Globus pallidus (tissue), 1 donor: ENCODE results near the gene CUX1.
"Not testable (repeated sequence)": the region's sequence is repeated elsewhere in the genome, so short reads cannot be mapped to it uniquely, and the experiment has no call there.

Source experiments
- DNase-seq: peaks from one replicate; pipeline ENCODE4 v3.0.0-alpha.2; 2015; ENCODE audit warnings: low spot score

The CUX1 gene, protein sequence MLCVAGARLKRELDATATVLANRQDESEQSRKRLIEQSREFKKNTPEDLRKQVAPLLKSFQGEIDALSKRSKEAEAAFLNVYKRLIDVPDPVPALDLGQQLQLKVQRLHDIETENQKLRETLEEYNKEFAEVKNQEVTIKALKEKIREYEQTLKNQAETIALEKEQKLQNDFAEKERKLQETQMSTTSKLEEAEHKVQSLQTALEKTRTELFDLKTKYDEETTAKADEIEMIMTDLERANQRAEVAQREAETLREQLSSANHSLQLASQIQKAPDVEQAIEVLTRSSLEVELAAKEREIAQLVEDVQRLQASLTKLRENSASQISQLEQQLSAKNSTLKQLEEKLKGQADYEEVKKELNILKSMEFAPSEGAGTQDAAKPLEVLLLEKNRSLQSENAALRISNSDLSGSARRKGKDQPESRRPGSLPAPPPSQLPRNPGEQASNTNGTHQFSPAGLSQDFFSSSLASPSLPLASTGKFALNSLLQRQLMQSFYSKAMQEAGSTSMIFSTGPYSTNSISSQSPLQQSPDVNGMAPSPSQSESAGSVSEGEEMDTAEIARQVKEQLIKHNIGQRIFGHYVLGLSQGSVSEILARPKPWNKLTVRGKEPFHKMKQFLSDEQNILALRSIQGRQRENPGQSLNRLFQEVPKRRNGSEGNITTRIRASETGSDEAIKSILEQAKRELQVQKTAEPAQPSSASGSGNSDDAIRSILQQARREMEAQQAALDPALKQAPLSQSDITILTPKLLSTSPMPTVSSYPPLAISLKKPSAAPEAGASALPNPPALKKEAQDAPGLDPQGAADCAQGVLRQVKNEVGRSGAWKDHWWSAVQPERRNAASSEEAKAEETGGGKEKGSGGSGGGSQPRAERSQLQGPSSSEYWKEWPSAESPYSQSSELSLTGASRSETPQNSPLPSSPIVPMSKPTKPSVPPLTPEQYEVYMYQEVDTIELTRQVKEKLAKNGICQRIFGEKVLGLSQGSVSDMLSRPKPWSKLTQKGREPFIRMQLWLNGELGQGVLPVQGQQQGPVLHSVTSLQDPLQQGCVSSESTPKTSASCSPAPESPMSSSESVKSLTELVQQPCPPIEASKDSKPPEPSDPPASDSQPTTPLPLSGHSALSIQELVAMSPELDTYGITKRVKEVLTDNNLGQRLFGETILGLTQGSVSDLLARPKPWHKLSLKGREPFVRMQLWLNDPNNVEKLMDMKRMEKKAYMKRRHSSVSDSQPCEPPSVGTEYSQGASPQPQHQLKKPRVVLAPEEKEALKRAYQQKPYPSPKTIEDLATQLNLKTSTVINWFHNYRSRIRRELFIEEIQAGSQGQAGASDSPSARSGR (N-terminal part only)

DNA sequence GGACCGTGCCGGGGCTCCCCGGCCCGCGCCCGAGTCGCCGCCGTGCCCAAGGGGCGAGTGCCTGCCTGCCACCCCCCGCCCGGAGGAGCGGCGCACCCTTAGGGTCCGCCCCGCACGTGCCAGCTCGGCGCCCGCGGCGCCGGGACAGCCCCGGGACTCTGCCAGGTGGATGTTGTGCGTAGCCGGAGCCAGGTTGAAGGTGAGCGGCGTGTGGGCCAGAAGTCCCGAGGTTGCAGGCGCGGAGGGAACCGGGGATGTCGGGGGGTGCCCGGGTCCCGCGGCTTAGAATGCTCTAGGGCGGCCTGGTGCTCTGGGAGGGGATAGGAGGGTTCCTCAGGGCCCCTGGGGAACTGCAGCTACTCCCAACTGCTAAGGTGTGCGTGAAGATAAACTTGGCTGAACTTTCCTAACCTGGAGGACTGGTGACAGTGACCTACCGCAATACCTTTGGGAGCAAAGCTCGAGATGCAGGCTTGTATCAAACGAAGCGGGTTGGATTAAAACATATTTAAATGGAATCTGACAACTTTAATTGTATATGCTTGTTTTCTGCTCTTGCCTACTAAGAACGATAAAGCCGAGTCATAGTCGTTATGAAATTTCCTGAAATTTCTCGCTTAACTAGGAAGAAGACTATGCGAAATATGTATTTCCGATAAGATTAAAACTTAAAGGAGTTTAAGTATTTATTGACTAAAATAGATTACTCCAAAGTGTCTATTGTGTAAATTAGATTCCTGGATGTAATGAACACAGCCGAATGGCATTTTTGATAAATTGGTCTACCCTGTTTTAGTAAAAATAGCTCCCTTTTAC, at the start of gene CUX1:
TSS of gene CUX1 (plus strand) at position 156 of the 816 bp plus-strand sequence. CDS start at position 170, 14 bp downstream.
- DNase-seq = no peak

DNA sequence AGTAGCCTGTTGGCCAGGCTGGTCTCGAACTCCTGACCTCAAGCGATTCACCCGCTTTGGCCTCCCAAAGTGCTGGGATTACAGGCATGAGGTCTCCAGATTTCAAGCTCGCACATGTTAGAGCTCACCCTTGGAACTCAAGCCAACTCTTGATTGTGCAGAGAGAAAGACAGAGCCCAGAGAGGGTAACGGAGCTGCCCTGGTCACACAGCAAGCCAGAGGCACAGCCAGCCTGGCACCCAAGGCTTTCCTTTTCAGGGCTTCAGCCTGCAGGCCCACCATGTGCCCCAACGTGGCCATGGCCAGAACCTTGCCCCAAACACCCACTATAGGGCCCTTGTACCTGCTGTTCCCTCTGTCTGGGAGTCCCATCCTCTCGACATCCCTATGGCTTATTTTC, 49.1 kb upstream of the CUX1 start:
- no peak for DNase-seq

DNA sequence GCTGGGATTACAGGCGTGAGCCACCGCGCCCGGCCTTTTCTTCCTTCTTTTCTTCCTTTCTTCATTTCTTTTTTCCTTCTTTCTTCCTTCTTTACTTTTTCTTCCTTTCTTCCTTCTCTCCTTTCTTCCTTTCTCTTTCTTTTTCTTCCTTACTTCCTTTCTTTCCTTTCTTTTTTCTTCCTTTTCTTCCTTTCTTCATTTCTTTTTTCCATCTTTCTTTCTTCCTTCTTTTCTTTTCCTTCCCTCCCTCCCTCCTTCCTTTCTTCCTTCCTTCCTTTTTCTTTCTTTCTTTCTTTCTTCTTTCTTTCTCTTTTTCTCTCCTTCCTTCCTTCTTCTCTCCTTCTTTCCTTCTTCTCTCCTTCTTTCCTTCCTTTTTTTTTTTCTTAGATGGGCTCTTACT, 47.0 kb upstream of the CUX1 start:
- DNase-seq = no peak

DNA sequence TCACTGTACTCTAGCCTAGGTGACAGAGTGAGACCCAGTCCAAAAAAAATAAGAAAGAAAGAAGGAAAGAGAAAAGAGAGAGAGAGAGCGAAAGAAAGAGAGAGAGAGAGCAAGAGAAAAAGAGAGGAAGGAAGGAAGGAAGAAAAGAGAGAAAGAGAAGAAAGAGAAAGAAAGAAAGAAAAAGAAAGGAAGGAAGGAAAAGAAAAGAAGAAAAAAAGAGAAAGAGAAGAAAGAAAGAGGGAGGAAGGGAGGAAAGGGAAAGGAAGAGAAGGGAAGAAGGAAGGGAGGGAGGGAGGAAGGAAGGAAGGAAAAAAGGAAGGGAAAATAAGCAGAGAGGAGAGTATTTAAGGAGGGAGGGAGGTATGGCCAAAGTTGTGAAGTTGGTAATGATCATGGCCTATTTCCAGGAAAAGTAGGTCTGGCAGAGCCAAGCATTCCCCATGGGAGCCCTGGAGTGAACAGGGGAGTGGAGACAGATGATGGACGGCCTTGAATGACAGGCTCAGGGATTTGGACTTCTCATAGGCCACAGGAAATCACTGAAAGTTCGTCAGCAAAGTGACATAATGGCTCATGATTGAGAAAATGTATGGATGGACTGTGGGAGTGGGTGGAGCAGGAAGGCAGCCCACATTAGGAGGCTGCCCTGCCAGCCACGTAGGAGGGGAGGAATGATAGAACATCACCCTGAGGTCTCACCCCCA, 44.8 kb upstream of the CUX1 start:
- no peak for DNase-seq

DNA sequence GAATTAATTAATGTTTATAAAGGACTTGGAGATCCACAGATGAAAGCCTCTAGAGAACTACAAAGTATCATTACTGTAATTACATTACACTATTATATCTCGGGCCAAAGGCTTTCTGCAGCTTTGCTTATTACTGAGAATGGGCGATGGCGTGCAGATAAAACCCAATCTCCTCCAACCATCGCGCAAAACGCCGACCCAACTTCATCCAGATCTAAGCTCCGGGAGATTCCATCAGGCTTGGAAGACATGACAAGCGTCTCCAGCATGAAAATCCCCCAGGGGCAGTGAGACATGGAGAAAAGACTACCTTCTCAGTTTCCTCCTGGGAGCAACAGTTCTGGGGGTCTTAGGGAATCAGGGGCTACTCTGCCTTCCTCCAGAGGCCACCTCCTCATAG, 42.2 kb upstream of the CUX1 start:
- DNase-seq = no peak

DNA sequence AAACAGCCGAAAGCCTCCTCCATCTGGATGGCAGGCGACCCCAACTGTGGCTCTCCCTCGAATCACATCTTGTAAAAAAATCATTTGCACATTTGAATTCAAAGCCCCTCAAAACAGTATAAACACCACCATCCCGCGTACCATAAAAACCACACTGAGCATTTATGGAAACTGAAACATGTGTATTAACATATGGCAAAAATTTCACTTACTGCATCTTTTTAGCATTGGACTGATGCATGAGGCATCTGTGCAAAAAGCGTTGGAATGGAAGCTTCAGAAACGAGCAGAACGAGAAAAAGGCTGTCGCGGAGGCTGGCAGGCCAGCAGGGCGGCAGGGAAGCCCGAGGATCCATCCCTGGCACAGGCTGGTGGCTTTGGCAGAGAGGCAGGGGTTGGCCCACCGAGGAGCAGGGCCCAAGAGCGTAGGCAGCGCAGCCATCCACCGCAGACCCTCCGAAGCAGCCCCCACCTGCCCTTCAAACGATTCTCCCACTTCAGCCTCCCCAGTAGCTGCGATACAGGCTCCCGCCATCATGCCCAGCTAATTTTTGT, 39.3 kb upstream of the CUX1 start:
- DNase-seq = no peak

DNA sequence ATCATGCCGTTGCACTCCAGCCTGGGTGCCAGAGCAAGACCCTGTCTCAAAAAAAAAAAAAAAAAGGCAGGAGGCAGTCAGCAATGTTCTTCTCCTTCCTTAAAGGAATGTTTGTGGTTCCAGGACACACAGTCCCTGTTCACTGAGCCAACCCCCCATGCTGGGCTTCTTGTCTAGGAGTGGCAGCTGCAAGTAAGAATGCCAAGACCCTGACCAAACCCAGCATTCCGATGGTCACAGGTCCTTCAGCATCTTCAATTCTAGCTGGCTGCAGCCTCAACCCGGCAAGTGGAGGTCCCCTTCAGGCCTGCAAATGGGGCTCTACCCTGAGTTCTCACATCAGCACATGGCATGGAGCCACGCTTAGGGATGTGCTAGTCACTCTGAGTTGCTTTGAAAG, 38.2 kb upstream of the CUX1 start:
- no peak for DNase-seq

DNA sequence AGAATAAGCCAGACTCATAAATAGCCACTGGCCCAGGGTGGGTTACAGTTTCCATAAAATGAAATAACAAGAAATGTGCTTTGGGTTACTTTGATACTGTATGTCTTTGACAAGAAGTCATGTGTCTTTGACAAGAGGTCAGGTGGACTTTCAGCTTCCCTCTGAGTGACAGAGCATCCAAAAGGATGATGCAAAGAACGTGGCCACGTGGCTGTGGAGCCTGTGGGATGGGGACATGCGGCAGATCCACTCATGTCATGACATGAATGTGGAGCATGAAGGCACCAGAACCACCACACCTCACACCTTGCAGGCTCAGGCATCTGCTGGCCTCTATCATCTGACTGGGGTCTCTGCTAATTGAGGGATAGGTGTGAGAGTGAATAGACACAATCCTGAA, 37.1 kb upstream of the CUX1 start:
- DNase-seq = no peak

DNA sequence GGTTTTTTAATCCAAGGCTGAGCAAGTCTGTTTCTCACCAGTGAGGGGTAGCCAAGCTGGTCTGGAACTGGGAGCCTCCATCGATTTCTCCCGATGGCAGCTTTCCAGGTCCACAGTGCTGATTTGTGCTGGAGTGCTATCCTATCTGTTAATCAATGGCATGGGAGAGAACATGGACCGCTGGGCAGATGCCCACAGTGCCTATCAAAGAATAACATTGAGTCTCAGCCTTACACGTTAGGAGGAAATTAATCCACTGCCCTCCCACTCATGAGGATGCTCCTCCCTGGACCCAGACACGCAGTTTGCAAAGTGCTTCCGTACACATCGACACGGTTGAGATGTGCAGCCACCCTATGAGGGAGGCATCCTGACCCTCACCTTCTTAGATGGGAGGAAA, 36.0 kb upstream of the CUX1 start:
- no peak for DNase-seq

DNA sequence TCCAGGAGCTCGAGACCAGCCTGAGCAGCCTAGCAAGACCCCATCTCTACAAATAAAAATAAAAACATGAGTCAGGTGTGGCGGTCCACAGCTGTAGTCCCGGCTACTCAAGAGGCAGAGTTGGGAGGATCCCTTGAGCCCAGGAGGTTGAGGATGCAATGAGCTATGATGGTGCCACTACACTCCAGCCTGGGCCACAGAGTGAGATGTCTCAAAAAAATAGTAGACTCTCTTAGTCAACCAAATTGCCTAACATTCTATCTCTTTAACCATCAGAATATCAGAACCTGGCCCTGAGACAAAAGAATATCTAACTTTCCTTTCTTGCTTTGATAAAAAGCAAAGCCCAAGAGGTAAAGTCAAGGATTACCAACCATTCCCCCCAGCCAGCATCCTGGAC, 35.0 kb upstream of the CUX1 start:
- DNase-seq = no peak

DNA sequence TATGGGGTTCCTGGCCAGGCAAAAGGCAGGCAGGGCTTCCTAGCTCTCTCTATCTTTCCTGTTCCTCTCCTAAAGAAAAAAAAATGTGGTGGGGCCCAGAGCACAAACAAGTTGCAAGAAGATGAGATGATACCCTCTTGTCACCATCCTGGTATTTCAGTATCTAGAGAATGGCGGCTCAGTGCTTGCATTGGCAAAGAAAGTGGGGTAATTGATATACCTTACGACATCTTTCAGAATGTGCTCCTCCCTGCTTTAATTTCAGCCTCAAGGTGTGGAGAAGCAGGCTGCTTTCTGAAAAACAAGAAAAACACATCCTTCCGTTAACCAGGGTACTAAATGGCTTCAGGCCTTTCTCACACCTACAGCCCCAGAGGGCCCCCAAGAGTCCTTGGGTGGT, 34.5 kb upstream of the CUX1 start:
- DNase-seq = no peak

DNA sequence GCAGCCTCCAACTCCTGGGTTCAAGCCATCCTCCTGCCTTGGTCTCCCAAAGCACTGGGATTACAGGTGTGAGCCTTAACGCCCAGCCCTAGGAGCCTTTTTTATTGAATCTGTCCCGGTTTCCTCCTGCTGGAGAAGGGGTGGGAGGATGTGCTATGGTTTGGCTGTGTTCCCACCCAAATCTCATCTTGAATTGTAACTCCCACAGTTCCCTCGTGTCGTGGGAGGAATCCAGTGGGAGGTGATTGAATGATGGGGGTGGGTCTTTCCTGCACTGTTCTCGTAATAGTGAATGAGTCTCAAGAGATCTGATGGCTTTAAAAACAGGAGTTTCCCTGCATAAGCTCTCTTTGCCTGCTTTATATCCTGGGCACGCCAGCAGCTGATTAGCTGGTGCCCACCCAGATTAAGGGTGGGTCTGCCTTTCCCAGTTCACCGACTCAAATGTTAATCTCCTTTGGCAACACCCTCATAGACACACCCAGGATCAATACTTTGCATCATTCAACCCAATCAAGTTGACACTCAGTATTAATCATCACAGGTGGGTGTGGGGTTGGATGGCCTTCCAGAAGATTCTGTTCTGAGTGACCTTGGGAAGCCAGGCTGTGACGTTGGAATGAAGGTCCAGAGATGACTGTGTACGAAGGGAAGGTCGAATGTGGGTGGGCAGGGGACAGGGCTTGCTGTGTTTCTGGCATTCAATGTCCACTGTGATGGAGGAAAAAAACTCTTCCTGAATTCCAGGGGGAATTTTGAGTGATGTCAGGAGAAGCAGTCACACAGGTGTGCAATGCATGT, 33.8 kb upstream of the CUX1 start:
- no peak for DNase-seq

DNA sequence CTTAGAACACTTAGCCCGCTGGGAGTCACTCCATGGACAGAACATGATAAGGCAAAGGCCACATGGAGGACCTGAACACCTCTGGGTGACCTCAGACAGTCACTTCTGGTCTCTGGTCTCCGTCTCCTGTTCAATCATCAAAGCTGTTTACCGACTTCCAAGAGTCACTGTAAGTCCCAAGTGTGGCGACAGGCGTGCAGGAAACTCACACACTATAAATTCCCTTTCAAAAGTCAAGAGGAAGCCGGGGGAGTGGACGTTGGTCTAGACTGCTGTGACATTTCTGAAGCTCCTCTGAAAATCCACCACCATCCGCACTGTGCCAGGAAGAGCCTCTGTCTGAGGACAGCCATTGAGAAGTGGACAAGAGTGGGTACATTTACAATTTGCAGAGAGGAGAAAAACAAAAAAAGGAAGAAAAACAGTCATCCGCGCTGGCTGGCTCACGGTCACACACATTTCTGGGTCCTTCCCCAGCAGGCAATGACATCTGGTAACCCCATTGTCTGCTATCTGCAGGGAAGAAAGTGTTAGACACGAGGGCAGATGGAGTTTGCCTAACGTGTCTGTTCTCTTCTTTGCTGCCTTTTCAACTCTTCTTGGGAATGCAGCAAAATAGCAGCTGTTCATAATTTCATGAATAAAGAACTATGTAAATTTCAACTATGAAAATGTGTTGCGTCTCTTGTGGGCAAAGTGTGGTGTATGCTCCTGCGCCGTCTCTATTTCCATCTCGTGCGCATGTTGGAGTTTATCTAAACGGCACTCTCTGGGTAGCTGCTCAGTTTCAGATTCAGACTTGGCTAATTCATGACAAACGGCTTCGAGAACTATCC, 32.9 kb upstream of the CUX1 start:
- no peak for DNase-seq

DNA sequence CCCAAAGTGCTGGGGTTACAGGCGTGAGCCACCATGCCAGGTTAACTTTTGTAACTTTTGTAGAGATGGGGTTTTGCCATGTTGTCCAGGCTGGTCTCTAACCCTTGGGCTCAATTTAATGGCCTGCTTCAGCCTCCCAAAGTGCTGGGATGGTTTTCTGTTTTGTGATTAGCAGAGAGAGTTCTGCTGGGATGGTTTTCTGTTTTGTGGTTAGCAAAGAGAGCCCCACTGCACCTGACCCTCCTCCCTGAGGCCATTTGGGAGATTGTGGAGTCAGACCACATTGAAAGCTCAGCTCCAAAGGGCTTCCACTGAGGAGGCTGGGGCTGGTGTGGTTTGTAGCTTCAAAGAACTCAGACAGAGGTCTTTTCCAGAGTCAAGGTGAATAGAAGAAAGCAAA, 29.6 kb upstream of the CUX1 start:
- DNase-seq = no peak

DNA sequence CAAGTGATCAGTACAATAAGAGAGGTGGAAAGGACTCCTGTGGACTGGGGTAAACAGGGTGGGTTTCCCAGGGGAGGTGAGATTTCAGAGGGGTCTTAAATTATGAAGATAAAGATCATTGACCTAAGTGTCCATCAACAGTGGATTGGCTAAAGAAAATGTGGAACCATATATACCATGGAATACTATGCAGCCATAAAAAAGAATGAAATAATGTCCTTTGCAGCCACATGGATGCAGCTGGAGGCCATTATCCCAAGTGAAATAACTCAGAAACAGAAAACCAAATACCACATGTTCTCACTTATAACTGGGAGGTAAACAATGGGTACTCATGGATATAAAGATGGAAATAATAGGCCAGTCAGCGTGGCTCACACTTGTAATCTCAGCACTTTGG, 28.9 kb upstream of the CUX1 start:
- DNase-seq = no peak

DNA sequence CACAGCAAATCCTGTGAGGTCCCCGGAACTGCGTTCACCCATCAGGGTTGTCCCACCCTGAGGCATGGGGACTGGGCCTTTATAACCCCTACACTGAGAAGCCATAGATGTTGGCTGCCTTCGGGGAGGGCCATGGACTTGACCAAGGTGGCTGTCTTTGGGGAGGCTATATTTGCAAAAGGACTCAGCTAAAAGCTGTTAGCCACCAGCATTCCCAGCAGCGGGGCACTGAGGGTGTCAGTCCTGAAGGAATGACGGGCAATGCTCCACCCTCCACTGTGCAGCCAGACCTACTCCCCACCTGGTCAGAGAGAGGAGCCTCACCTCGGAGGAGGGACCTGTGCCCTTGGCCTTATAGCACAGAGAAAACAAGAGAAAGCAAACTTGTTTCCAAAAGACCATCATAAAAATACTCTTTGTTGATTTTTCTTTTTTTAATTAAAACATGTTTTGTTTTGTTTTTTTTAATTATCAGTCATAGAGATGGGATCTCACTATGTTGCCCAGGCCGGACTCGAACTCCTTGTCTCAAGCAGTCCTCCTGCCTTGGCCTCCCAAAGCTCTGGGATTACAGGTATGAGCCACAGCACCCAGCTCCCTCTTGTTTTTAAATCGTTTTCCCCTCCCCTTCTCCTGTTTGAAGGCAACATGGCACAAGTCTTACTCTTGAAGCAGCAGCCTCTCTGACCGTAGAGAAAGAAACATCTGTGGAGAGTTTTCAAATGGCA, 26.7 kb upstream of the CUX1 start:
- DNase-seq = no peak

DNA sequence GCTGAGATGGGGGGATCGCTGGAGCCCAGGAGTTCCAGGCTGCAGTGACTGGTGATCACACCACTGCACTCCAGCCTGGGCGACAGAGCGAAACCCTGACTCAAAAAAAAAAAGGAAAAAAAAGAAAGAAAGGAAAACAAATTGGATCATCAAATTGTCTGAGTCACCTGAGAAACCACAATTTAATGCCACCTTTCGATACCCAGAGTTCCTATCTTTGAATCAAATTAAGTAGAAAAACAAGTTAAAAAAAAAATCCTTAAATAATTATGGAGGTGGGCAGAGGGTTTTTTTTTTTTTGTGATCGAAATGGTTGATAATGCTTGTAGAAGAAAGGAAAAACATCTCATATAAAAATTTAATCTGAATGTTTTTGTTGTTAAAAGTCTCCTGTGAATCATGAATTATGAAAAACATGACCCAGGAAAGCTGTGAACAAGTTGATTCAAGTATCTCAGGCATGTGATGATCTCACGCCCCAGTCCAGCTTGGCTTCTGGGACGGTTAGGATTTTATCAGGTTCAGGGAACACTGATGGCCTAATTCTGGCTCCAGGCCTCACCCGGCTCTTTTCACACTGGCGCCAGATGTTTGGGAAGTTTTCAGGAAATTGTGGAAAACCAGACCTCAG, 25.3 kb upstream of the CUX1 start:
- DNase-seq = no peak

DNA sequence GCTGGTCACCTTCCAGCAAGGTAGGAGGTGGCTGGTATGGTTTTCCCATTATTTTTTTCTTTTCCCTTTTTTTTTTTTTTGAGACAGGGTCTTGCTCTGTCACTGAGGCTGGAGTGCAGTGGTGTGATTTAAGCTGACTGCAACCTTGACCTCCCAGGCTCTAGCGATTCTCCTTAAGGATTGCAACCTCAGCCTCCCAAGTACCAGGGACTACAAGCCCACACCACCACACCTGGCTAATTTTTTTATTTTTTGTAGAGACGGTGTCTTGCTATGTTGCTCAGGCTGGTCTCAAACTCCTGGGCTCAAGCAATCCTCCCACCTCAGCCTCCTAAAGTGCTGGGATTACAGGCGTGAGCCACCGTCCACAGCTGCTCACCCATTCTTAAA, 24.7 kb upstream of the CUX1 start:
- not testable (repeated sequence) for DNase-seq
